K562 (cell line): ENCODE measurements around the gene C19orf67. TPM values are rescaled to one million over a fixed set of nuclear protein-coding genes. Genes with fewer than 3 reads are reported as not detected.

Experiments used
- ATAC-seq: fragments of 200-7000 bp; cut with Tn5 transposase; 3 replicates; pipeline ENCODE4 v1.9.1; 2020; ENCODE audit warnings: moderate library complexity
- BruUV-seq: library from RNA; stranded (reverse); fragments of 400-500 nt; replicated peaks from 2 replicates; lab custom pipeline; 2021; lab: Mats Ljungman, UMichigan
- CTCF ChIA-PET: fragments of 300-600 bp; formaldehyde crosslinking; extraction: SDS; loops from one replicate; lab custom pipeline; 2021; ENCODE audit warnings: low intra/inter-chr PET ratio; lab: Yijun Ruan, JAX
- POLR2A ChIA-PET: fragments of 300-600, 350-650 bp; sonication (Branson Sonifier 250); formaldehyde crosslinking; extraction: SDS; loops from one replicate; lab custom pipeline; 2021; ENCODE audit warnings: antibody characterized with exemption, inconsistent platforms; lab: Yijun Ruan, JAX
- DNase-seq, 4 experiments: peaks; one replicate each; pipeline versions ENCODE4 v3.0.0 to v3.0.0-alpha.2; 2011 to 2018; ENCODE audit warnings: low spot score in 3 of 4, mixed read lengths in 3 of 4; ENCODE audit errors: extremely low read depth in 1 of 4
- FAIRE-seq: peaks from 2 replicates; lab custom pipeline; 2011; peaks lifted over from hg19 to GRCh38; lab: Jason Lieb, UNC
- H2AFZ ChIP-seq: 2 replicates; pipeline ENCODE4 v1.6.0; 2011; ENCODE audit warnings: low read depth, low read length, control low read depth, inconsistent platforms
- H3K27ac ChIP-seq: fragments of 200-600 bp; 3 replicates; pipeline ENCODE4 v1.8.0; 2011; ENCODE audit warnings: low read depth, mild to moderate bottlenecking, control low read depth, inconsistent platforms, low read length, moderate library complexity, mixed read lengths; ENCODE audit errors: extremely low read depth
- H3K27me3 ChIP-seq, 2 experiments: fragments of 300-600 bp in 1 of 2; 2 replicates in 1 of 2; 3 replicates in 1 of 2; pipeline versions ENCODE4 v1.6.0 to v1.8.0; 2011; ENCODE audit warnings: inconsistent platforms in 2 of 2, low read length in 2 of 2, mild to moderate bottlenecking in 1 of 2, mixed read lengths in 1 of 2, moderate library complexity in 1 of 2; ENCODE audit not compliant: control insufficient read depth in 2 of 2, insufficient read depth in 2 of 2
- H3K36me3 ChIP-seq: fragments of 300-600 bp; 3 replicates; pipeline ENCODE4 v1.8.0; 2011; ENCODE audit warnings: mild to moderate bottlenecking, low read length, inconsistent platforms; ENCODE audit not compliant: control insufficient read depth, insufficient read depth
- H3K4me1 ChIP-seq, 2 experiments: fragments of 200-600 bp in 1 of 2; replicated peaks in 1 of 2; 2 replicates in 1 of 2; 3 replicates in 1 of 2; pipeline versions ENCODE4 v1.5.1 to v1.8.0; 2011; ENCODE audit warnings: inconsistent platforms in 2 of 2, low read length in 2 of 2, mild to moderate bottlenecking in 1 of 2, mixed read lengths in 1 of 2, moderate library complexity in 1 of 2; ENCODE audit not compliant: control insufficient read depth in 2 of 2, insufficient read depth in 2 of 2
- H3K4me2 ChIP-seq: 2 replicates; pipeline ENCODE4 v1.6.1; 2011; ENCODE audit warnings: low read length, control low read depth, inconsistent platforms, mixed read lengths; ENCODE audit not compliant: insufficient read depth
- H3K4me3 ChIP-seq: fragments of 200-600 bp; sonication (generic), shearing (Covaris generic); 2 replicates; pipeline ENCODE4 v1.5.1; 2016; ENCODE audit warnings: control low read depth, inconsistent platforms
- H3K79me2 ChIP-seq: fragments of 200-600 bp; 3 replicates; pipeline ENCODE4 v1.8.0; 2011; ENCODE audit warnings: low read length, inconsistent platforms; ENCODE audit not compliant: control insufficient read depth, insufficient read depth
- H3K9ac ChIP-seq, 2 experiments: 2 replicates each; pipeline versions ENCODE4 v1.6.0 to v1.6.1; 2011; ENCODE audit warnings: low read depth in 2 of 2, low read length in 2 of 2, control low read depth in 1 of 2, inconsistent platforms in 1 of 2, mild to moderate bottlenecking in 1 of 2, mixed read lengths in 1 of 2; ENCODE audit not compliant: insufficient read depth in 1 of 2
- H3K9me1 ChIP-seq: one replicate; pipeline ENCODE4 v1.6.0; 2011; ENCODE audit warnings: inconsistent platforms, mild to moderate bottlenecking, low read length, moderate library complexity; ENCODE audit not compliant: control insufficient read depth, insufficient read depth
- H3K9me3 ChIP-seq: replicated peaks from 2 replicates; pipeline ENCODE4 v1.5.1; 2011; ENCODE audit warnings: low read depth, low read length, inconsistent platforms; ENCODE audit not compliant: control insufficient read depth, insufficient read depth
- H4K20me1 ChIP-seq: replicated peaks from 2 replicates; pipeline ENCODE4 v1.6.1; 2011; ENCODE audit warnings: low read length, inconsistent platforms, mixed read lengths; ENCODE audit not compliant: control insufficient read depth, insufficient read depth
- ASH1L ChIP-seq: fragments of 450-650 bp; IDR thresholded peaks from 2 replicates; pipeline ENCODE4 v1.6.1; 2018; ENCODE audit warnings: borderline replicate concordance, mild to moderate bottlenecking, low read depth; ENCODE audit not compliant: partially characterized antibody
- CREM ChIP-seq: IDR thresholded peaks from 2 replicates; pipeline ENCODE4 v1.6.1; 2014; ENCODE audit warnings: antibody characterized with exemption, low read depth
- NR2F6 ChIP-seq: fragments of 450-650 bp; formaldehyde crosslinking; IDR thresholded peaks from 2 replicates; pipeline ENCODE4 v1.4.0; 2020; ENCODE audit warnings: mild to moderate bottlenecking
- PHTF2 ChIP-seq: fragments of 250-450 bp; sonication (Bioruptor Pico); IDR thresholded peaks from 2 replicates; pipeline ENCODE4 v1.5.0; 2021; ENCODE audit warnings: mild to moderate bottlenecking
- TAF15 ChIP-seq: fragments of 200-400 bp; formaldehyde crosslinking; IDR thresholded peaks from 2 replicates; pipeline ENCODE4 v1.6.1; 2017; ENCODE audit warnings: mild to moderate bottlenecking, low read depth, low read length, moderate library complexity
- ZNF217 ChIP-seq: sonication (generic); formaldehyde crosslinking; IDR thresholded peaks from 2 replicates; pipeline ENCODE4 v1.8.0; 2022; ENCODE audit warnings: mild to moderate bottlenecking, missing genetic modification reagents
- ZNF239 ChIP-seq: fragments of 250-450 bp; sonication (Bioruptor Pico); IDR thresholded peaks from 2 replicates; pipeline ENCODE4 v1.4.0; 2020; ENCODE audit warnings: mild to moderate bottlenecking
- ZNF274 ChIP-seq: IDR thresholded peaks from 2 replicates; pipeline ENCODE4 v1.6.1; 2011; ENCODE audit warnings: low read depth, mild to moderate bottlenecking, low read length, moderate library complexity, borderline replicate concordance
- WGBS: fragments of 100-300 bp; shearing (Covaris generic); methylation state at CpG from one replicate; pipeline ENCODE4 v1.1.6; 2016; ENCODE audit warnings: low coverage, mixed read lengths; ENCODE audit not compliant: insufficient coverage; ENCODE audit errors: missing lambda C conversion rate; 5-methylcytosine and 5-hydroxymethylcytosine counted together
- in situ Hi-C: fragments of 300-500 bp; cut with MboI; formaldehyde crosslinking; loops from 4 replicates; pipeline ENCODE4 v1.15.0; 2018; ENCODE audit warnings: inconsistent platforms, mixed read lengths
- intact Hi-C: fragments of 100-400 bp; cut with micrococcal nuclease; formaldehyde crosslinking; loops from 2 replicates; pipeline ENCODE4 v1.14.2; 2022
- polyA plus RNA-seq, 8 experiments: library from polyadenylated mRNA; depleted of rRNA in 4 of 8; stranded (reverse) in 5 of 8; unstranded in 3 of 8; fragments of >200 nt; fragmentation: Nextera tagmentation in 2 of 8; fragmentation: Illumina TruSeq in 1 of 8; extraction: Ambion mirVana in 2 of 8; extraction: Trizol in 1 of 8; gene quantifications; 2 replicates each; pipeline versions ENCODE4 v1.2.1 to v1.2.3, GENCODE V29; 2011 to 2014; ENCODE audit warnings: inconsistent platforms in 1 of 8, missing spikeins in 1 of 8
- total RNA-seq, 7 experiments: library from RNA; depleted of rRNA in 6 of 7; stranded (reverse); fragments of >200 nt in 6 of 7; fragmentation: Illumina TruSeq in 2 of 7; extraction: Trizol in 2 of 7; gene quantifications; 2 replicates each; pipeline versions ENCODE4 v1.2.1 to v1.2.3, GENCODE V29; 2011 to 2021; ENCODE audit warnings: low replicate concordance in 1 of 7
- TF ChIP-seq, protein P1 (sequence below): fragments of 450-650 bp; IDR thresholded peaks from 2 replicates; pipeline ENCODE4 v1.6.1; 2016; ENCODE audit warnings: antibody characterized with exemption
- TF ChIP-seq, protein P2 (sequence below), 2 experiments: fragments of 450-650 bp in 1 of 2; sonication (generic) in 1 of 2; formaldehyde crosslinking in 1 of 2; IDR thresholded peaks; 2 replicates each; pipeline versions ENCODE4 v1.7.1 to v1.9.0; 2016 to 2022; ENCODE audit warnings: inconsistent platforms in 1 of 2, mild to moderate bottlenecking in 1 of 2, missing genetic modification reagents in 1 of 2

The C19orf67 gene
- total and polyA plus RNA-seq, 9 of the 15 experiments (the other 6 are each of a cell fraction or from before 2014, with no cell fraction given) = 0.29 to 1.8 (median 0.51) TPM; not detected in 3

DNA sequence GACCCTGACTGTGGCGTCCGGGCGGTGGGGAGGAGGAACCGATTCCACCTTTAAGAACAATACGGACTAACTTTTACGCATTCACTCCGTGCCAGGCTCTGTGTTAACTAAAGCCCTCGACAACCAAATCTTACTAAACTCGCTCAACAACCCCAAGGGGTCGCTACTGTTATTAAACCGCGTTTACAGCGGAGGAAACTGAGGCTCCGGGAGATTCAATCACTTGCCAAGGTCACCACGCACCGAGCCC, 3.8 kb upstream of the C19orf67 start:
- FAIRE-seq = no peak
- no peaks in the 10 kb centered on the region for H3K9me1 ChIP-seq
- intact Hi-C loops (no loop called here), in situ Hi-C loops (no loop called here)
- peak overlapping the region; percentile 63 for H3K4me3 ChIP-seq
- ChIA-PET POLR2A (no interaction called here), CTCF (interaction anchor here (0.6 to 1.0 kb wide), 3 partner anchors 16 to 210 kb away, joined by 3 to 5 read pairs (median 3); no protein-coding TSS in a partner anchor)
- no peaks in the 10 kb centered on the region for H4K20me1 ChIP-seq
- H3K27ac ChIP-seq = peak overlapping the region; percentile 59; the same call in 1 of the 3 replicates
- no peak for ATAC-seq
- H3K27me3 ChIP-seq = no peaks in the 10 kb centered on the region
- BruUV-seq = no TSS peak
- H3K9ac ChIP-seq = peak overlapping the region; percentile 39 to 89; a peak in 3 of 4 replicates
- WGBS = 17% methylated on average over 14 of the region's 16 CpGs
- no peak for DNase-seq
- H3K4me2 ChIP-seq = peak overlapping the region; percentile 50
- no peak overlapping the region for H2AFZ ChIP-seq
- H3K79me2 ChIP-seq = peaks cover 13% of the 10 kb centered on the region
- peaks cover 10% of the 10 kb centered on the region for H3K9me3 ChIP-seq
- H3K4me1 ChIP-seq = peaks cover 11 to 39% of the 10 kb centered on the region in 2 experiments; a peak in 3 of 5 replicates
- H3K36me3 ChIP-seq = peaks cover 22% of the 10 kb centered on the region; the same call in 2 of the 3 replicates
- TF ChIP-seq ZNF217 (CRISPR knock-in tag) = no peak
- TF ChIP-seq, protein P1, sequence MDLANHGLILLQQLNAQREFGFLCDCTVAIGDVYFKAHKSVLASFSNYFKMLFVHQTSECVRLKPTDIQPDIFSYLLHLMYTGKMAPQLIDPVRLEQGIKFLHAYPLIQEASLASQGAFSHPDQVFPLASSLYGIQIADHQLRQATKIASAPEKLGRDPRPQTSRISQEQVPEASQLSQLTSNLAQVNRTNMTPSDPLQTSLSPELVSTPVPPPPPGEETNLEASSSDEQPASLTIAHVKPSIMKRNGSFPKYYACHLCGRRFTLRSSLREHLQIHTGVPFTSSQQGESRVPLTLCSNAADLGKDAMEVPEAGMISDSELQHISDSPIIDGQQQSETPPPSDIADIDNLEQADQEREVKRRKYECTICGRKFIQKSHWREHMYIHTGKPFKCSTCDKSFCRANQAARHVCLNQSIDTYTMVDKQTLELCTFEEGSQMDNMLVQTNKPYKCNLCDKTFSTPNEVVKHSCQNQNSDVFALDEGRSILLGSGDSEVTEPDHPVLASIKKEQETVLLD = 0 out of 2 replicates have a peak, but pooled peaks have one; percentile 12
- TF ChIP-seq CREM = no peak
- TF ChIP-seq ZNF239 (CRISPR knock-in tag) = no peak
- TF ChIP-seq ZNF274 = no peak
- TF ChIP-seq NR2F6 (CRISPR knock-in tag) = no peak
- TF ChIP-seq ASH1L = no peak
- no peak for TF ChIP-seq PHTF2 (CRISPR knock-in tag)
- TF ChIP-seq TAF15 = no peak
- TF ChIP-seq, protein P2, sequence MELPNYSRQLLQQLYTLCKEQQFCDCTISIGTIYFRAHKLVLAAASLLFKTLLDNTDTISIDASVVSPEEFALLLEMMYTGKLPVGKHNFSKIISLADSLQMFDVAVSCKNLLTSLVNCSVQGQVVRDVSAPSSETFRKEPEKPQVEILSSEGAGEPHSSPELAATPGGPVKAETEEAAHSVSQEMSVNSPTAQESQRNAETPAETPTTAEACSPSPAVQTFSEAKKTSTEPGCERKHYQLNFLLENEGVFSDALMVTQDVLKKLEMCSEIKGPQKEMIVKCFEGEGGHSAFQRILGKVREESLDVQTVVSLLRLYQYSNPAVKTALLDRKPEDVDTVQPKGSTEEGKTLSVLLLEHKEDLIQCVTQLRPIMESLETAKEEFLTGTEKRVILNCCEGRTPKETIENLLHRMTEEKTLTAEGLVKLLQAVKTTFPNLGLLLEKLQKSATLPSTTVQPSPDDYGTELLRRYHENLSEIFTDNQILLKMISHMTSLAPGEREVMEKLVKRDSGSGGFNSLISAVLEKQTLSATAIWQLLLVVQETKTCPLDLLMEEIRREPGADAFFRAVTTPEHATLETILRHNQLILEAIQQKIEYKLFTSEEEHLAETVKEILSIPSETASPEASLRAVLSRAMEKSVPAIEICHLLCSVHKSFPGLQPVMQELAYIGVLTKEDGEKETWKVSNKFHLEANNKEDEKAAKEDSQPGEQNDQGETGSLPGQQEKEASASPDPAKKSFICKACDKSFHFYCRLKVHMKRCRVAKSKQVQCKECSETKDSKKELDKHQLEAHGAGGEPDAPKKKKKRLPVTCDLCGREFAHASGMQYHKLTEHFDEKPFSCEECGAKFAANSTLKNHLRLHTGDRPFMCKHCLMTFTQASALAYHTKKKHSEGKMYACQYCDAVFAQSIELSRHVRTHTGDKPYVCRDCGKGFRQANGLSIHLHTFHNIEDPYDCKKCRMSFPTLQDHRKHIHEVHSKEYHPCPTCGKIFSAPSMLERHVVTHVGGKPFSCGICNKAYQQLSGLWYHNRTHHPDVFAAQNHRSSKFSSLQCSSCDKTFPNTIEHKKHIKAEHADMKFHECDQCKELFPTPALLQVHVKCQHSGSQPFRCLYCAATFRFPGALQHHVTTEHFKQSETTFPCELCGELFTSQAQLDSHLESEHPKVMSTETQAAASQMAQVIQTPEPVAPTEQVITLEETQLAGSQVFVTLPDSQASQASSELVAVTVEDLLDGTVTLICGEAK (IDR thresholded peaks at IDR 0.05) = 0 out of 2 replicates have a peak, but pooled peaks have one; percentile 25
- TF ChIP-seq, protein P2 (CRISPR knock-in tag; IDR thresholded peaks at IDR 0.05) = no peak
